Subcutaneous abdominal adipose tissue (tissue), 5 donors: ENCODE measurements around the gene CXCR5.

Experiments used
- H3K27ac ChIP-seq: one replicate; pipeline ENCODE4 v1.7.0; 2013; ENCODE audit warnings: low read depth, mild to moderate bottlenecking, inconsistent platforms, low read length, moderate library complexity
- H3K27me3 ChIP-seq, 5 donors: one replicate each; pipeline ENCODE4 v1.7.0; 2013; ENCODE audit warnings: low read length in 5 of 5, inconsistent platforms in 1 of 5; ENCODE audit not compliant: control insufficient read depth in 5 of 5, insufficient read depth in 4 of 5
- H3K36me3 ChIP-seq, 5 donors: one replicate each; pipeline ENCODE4 v1.7.0; 2013; ENCODE audit warnings: low read length in 5 of 5; ENCODE audit not compliant: control insufficient read depth in 5 of 5, insufficient read depth in 5 of 5
- H3K4me1 ChIP-seq, 5 donors: one replicate each; pipeline ENCODE4 v1.7.0; 2013; ENCODE audit warnings: low read length in 5 of 5, mild to moderate bottlenecking in 3 of 5, moderate library complexity in 1 of 5; ENCODE audit not compliant: control insufficient read depth in 5 of 5, insufficient read depth in 5 of 5
- H3K4me3 ChIP-seq, 5 donors: one replicate each; pipeline ENCODE4 v1.7.0; 2013; ENCODE audit warnings: low read length in 5 of 5, low read depth in 1 of 5
- H3K9ac ChIP-seq, 5 donors: one replicate each; pipeline ENCODE4 v1.7.0; 2013; ENCODE audit warnings: low read length in 5 of 5, mild to moderate bottlenecking in 4 of 5, moderate library complexity in 3 of 5
- H3K9me3 ChIP-seq, 5 donors: one replicate each; pipeline ENCODE4 v1.7.0; 2013; ENCODE audit warnings: low read length in 5 of 5; ENCODE audit not compliant: control insufficient read depth in 5 of 5
- donor health status: healthy.
- donor health status: healthy.
- donor health status: healthy.
- donor health status: healthy.
- donor health status: healthy.

The CXCR5 gene

GRCh38 chr11:118935376-118935775 lies 51.7 kb downstream of the CXCR5 start:
- H3K9ac ChIP-seq: no peak overlapping the region
- peaks cover 0 to 20% (median 15%) of the 10 kb centered on the region in 5 donors for H3K27me3 ChIP-seq
- H3K9me3 ChIP-seq: no peaks in the 10 kb centered on the region
- no peak overlapping the region for H3K27ac ChIP-seq
- no peaks in the 10 kb centered on the region for H3K36me3 ChIP-seq
- no peak overlapping the region for H3K4me3 ChIP-seq
- H3K4me1 ChIP-seq: peaks cover 0 to 15% (median 8%) of the 10 kb centered on the region in 5 donors

- Histone ChIP-seq H3K9me3 (no peaks in the 10 kb centered on the region), H3K4me3 (no peak overlapping the region), H3K9ac (no peak overlapping the region), H3K36me3 (no peaks in the 10 kb centered on the region), H3K27ac (no peak overlapping the region), H3K4me1 (peaks cover 0 to 12% (median 7%) of the 10 kb centered on the region in 5 donors), H3K27me3 (peaks cover 0 to 24% (median 18%) of the 10 kb centered on the region in 5 donors)
These were observed 55.1 kb downstream of the CXCR5 start for GRCh38 chr11:118938491-118939403.

- H3K9me3 ChIP-seq: no peaks in the 10 kb centered on the region
- H3K27ac ChIP-seq: no peak overlapping the region
- no peak overlapping the region for H3K4me3 ChIP-seq
- H3K4me1 ChIP-seq: peaks cover 0 to 12% (median 7%) of the 10 kb centered on the region in 5 donors
- no peak overlapping the region for H3K9ac ChIP-seq
- H3K27me3 ChIP-seq: peaks cover 0 to 24% (median 18%) of the 10 kb centered on the region in 5 donors
- no peaks in the 10 kb centered on the region for H3K36me3 ChIP-seq
These were observed 55.8 kb downstream of the CXCR5 start for GRCh38 chr11:118939404-118939915.

GRCh38 chr11:118939953-118940598 lies 56.4 kb downstream of the CXCR5 start:
- H3K9me3 ChIP-seq: no peaks in the 10 kb centered on the region
- H3K9ac ChIP-seq: no peak overlapping the region
- no peaks in the 10 kb centered on the region for H3K36me3 ChIP-seq
- H3K4me1 ChIP-seq: peaks cover 0 to 12% (median 7%) of the 10 kb centered on the region in 5 donors
- peaks cover 0 to 24% (median 18%) of the 10 kb centered on the region in 5 donors for H3K27me3 ChIP-seq
- H3K4me3 ChIP-seq: no peak overlapping the region
- no peak overlapping the region for H3K27ac ChIP-seq

GRCh38 chr11:118947091-118947490 lies 63.4 kb downstream of the CXCR5 start:
- H3K9ac ChIP-seq: no peak overlapping the region
- no peaks in the 10 kb centered on the region for H3K9me3 ChIP-seq
- H3K4me1 ChIP-seq: no peaks in the 10 kb centered on the region
- no peaks in the 10 kb centered on the region for H3K36me3 ChIP-seq
- no peak overlapping the region for H3K27ac ChIP-seq
- no peaks in the 10 kb centered on the region for H3K27me3 ChIP-seq
- H3K4me3 ChIP-seq: no peak overlapping the region
